ENCODE data around the gene HRH3.

HRH3 gene

GRCh38 chr20:62195736-62196135 is 24.3 kb downstream of the HRH3 start:
- Histone ChIP-seq H3K79me2 (ENCODE audit: control insufficient read depth, insufficient read depth, low read length, unreplicated experiment) (peaks cover 17% of the 10 kb centered on the region), H3K4me1 (ENCODE audit: control insufficient read depth, insufficient read depth, low read length, unreplicated experiment) (no peaks in the 10 kb centered on the region), H3K27me3 (ENCODE audit: insufficient read depth, low read length) (no peaks in the 10 kb centered on the region), H3K27ac (ENCODE audit: low read depth, low read length) (no peak overlapping the region), H3K4me3 (ENCODE audit: low read depth, low read length) (no peak overlapping the region), H2AFZ (ENCODE audit: low read length, unreplicated experiment) (no peak overlapping the region), H3K36me3 (ENCODE audit: insufficient read depth, low read length) (peaks cover 15% of the 10 kb centered on the region; the same call in 1 of the 2 replicates)

- Histone ChIP-seq H3K79me2 (ENCODE audit: control insufficient read depth, insufficient read depth, low read length, unreplicated experiment) (peaks cover 22% of the 10 kb centered on the region), H2AFZ (ENCODE audit: low read length, unreplicated experiment) (no peak overlapping the region), H3K4me3 (ENCODE audit: low read depth, low read length) (no peak overlapping the region), H3K27me3 (ENCODE audit: insufficient read depth, low read length) (no peaks in the 10 kb centered on the region), H3K27ac (ENCODE audit: low read depth, low read length) (no peak overlapping the region), H3K36me3 (ENCODE audit: insufficient read depth, low read length) (peaks cover 9% of the 10 kb centered on the region; the same call in 1 of the 2 replicates), H3K4me1 (ENCODE audit: control insufficient read depth, insufficient read depth, low read length, unreplicated experiment) (no peaks in the 10 kb centered on the region)
These were observed 25.0 kb downstream of the HRH3 start for GRCh38 chr20:62195075-62195405.

GRCh38 chr20:62193079-62194025 is 26.7 kb downstream of the HRH3 start:
- H3K27me3 ChIP-seq (ENCODE audit: insufficient read depth, low read length), result no peaks in the 10 kb centered on the region
- peaks cover 34% of the 10 kb centered on the region for H3K79me2 ChIP-seq (ENCODE audit: control insufficient read depth, insufficient read depth, low read length, unreplicated experiment)
- peaks cover 5% of the 10 kb centered on the region; the same call in 1 of the 2 replicates for H3K36me3 ChIP-seq (ENCODE audit: insufficient read depth, low read length)
- no peak overlapping the region for H3K27ac ChIP-seq (ENCODE audit: low read depth, low read length)
- H3K4me3 ChIP-seq (ENCODE audit: low read depth, low read length), result no peak overlapping the region
- H3K4me1 ChIP-seq (ENCODE audit: control insufficient read depth, insufficient read depth, low read length, unreplicated experiment), result no peaks in the 10 kb centered on the region
- no peak overlapping the region for H2AFZ ChIP-seq (ENCODE audit: low read length, unreplicated experiment)

- no peak overlapping the region for H3K27ac ChIP-seq (ENCODE audit: low read depth, low read length)
- H3K36me3 ChIP-seq (ENCODE audit: insufficient read depth, low read length), result no peaks in the 10 kb centered on the region; the same call in 1 of the 2 replicates
- H2AFZ ChIP-seq (ENCODE audit: low read length, unreplicated experiment), result no peak overlapping the region
- peaks cover 40% of the 10 kb centered on the region for H3K79me2 ChIP-seq (ENCODE audit: control insufficient read depth, insufficient read depth, low read length, unreplicated experiment)
- H3K4me1 ChIP-seq (ENCODE audit: control insufficient read depth, insufficient read depth, low read length, unreplicated experiment), result peaks cover under 1% of the 10 kb centered on the region
- no peaks in the 10 kb centered on the region for H3K27me3 ChIP-seq (ENCODE audit: insufficient read depth, low read length)
- no peak overlapping the region for H3K4me3 ChIP-seq (ENCODE audit: low read depth, low read length)
These were observed 27.4 kb downstream of the HRH3 start for GRCh38 chr20:62192635-62193034.

GRCh38 chr20:62191781-62192559 is 28.1 kb downstream of the HRH3 start:
- H3K4me1 ChIP-seq (ENCODE audit: control insufficient read depth, insufficient read depth, low read length, unreplicated experiment), result peaks cover 7% of the 10 kb centered on the region

GRCh38 chr20:62190639-62191411 is 29.3 kb downstream of the HRH3 start:
- H3K36me3 ChIP-seq (ENCODE audit: insufficient read depth, low read length), result no peaks in the 10 kb centered on the region; the same call in 1 of the 2 replicates
- H2AFZ ChIP-seq (ENCODE audit: low read length, unreplicated experiment), result no peak overlapping the region
- H3K27me3 ChIP-seq (ENCODE audit: insufficient read depth, low read length), result no peaks in the 10 kb centered on the region
- peaks cover 56% of the 10 kb centered on the region for H3K79me2 ChIP-seq (ENCODE audit: control insufficient read depth, insufficient read depth, low read length, unreplicated experiment)
- H3K4me1 ChIP-seq (ENCODE audit: control insufficient read depth, insufficient read depth, low read length, unreplicated experiment), result peaks cover 10% of the 10 kb centered on the region
- H3K27ac ChIP-seq (ENCODE audit: low read depth, low read length), result no peak overlapping the region
- no peak overlapping the region for H3K4me3 ChIP-seq (ENCODE audit: low read depth, low read length)

More at GRCh38 chr20:62191781-62192559, 28.1 kb downstream of the HRH3 start:
- no peaks in the 10 kb centered on the region; the same call in 1 of the 2 replicates for H3K36me3 ChIP-seq (ENCODE audit: insufficient read depth, low read length)
- H3K4me3 ChIP-seq (ENCODE audit: low read depth, low read length), result no peak overlapping the region
- H3K79me2 ChIP-seq (ENCODE audit: control insufficient read depth, insufficient read depth, low read length, unreplicated experiment), result peaks cover 46% of the 10 kb centered on the region
- no peak overlapping the region for H3K27ac ChIP-seq (ENCODE audit: low read depth, low read length)
- no peak overlapping the region for H2AFZ ChIP-seq (ENCODE audit: low read length, unreplicated experiment)
- no peaks in the 10 kb centered on the region for H3K27me3 ChIP-seq (ENCODE audit: insufficient read depth, low read length)

- H2AFZ ChIP-seq (ENCODE audit: low read length, unreplicated experiment), result no peak overlapping the region
- no peak overlapping the region for H3K4me3 ChIP-seq (ENCODE audit: low read depth, low read length)
- H3K79me2 ChIP-seq (ENCODE audit: control insufficient read depth, insufficient read depth, low read length, unreplicated experiment), result peaks cover 76% of the 10 kb centered on the region
- no peaks in the 10 kb centered on the region for H3K36me3 ChIP-seq (ENCODE audit: insufficient read depth, low read length)
- H3K27ac ChIP-seq (ENCODE audit: low read depth, low read length), result peak overlapping the region; percentile 11
- H3K27me3 ChIP-seq (ENCODE audit: insufficient read depth, low read length), result no peaks in the 10 kb centered on the region
- peaks cover 10% of the 10 kb centered on the region for H3K4me1 ChIP-seq (ENCODE audit: control insufficient read depth, insufficient read depth, low read length, unreplicated experiment)
These were observed 32.9 kb downstream of the HRH3 start for GRCh38 chr20:62186887-62187866.

GRCh38 chr20:62186096-62186426 is 34.0 kb downstream of the HRH3 start:
- Histone ChIP-seq H2AFZ (ENCODE audit: low read length, unreplicated experiment) (no peak overlapping the region), H3K27ac (ENCODE audit: low read depth, low read length) (no peak overlapping the region), H3K36me3 (ENCODE audit: insufficient read depth, low read length) (peaks cover 2% of the 10 kb centered on the region; the same call in 1 of the 2 replicates), H3K4me1 (ENCODE audit: control insufficient read depth, insufficient read depth, low read length, unreplicated experiment) (peaks cover 19% of the 10 kb centered on the region), H3K27me3 (ENCODE audit: insufficient read depth, low read length) (no peaks in the 10 kb centered on the region), H3K79me2 (ENCODE audit: control insufficient read depth, insufficient read depth, low read length, unreplicated experiment) (peaks cover 68% of the 10 kb centered on the region), H3K4me3 (ENCODE audit: low read depth, low read length) (no peak overlapping the region)

- H3K27me3 ChIP-seq (ENCODE audit: insufficient read depth, low read length), result no peaks in the 10 kb centered on the region
- H3K4me3 ChIP-seq (ENCODE audit: low read depth, low read length), result peak overlapping the region; percentile 88
- H2AFZ ChIP-seq (ENCODE audit: low read length, unreplicated experiment), result peak overlapping the region; percentile 91
- H3K36me3 ChIP-seq (ENCODE audit: insufficient read depth, low read length), result peaks cover 5% of the 10 kb centered on the region; the same call in 1 of the 2 replicates
- peaks cover 19% of the 10 kb centered on the region for H3K4me1 ChIP-seq (ENCODE audit: control insufficient read depth, insufficient read depth, low read length, unreplicated experiment)
- H3K79me2 ChIP-seq (ENCODE audit: control insufficient read depth, insufficient read depth, low read length, unreplicated experiment), result peaks cover 51% of the 10 kb centered on the region
- peak overlapping the region; percentile 67 for H3K27ac ChIP-seq (ENCODE audit: low read depth, low read length)
These were observed 36.5 kb downstream of the HRH3 start for GRCh38 chr20:62183426-62184142.

Data from ACC112 (cell line).